Spinal cord (tissue), 10 donors: ENCODE measurements around the gene NF1. TPM values are rescaled to one million over a fixed set of nuclear protein-coding genes. Genes with fewer than 3 reads are reported as not detected.

Experiments used
- DNase-seq, 6 donors: peaks; one replicate each; pipeline versions ENCODE4 v3.0.0 to v3.0.0-alpha.2; 2013 to 2015; ENCODE audit warnings: low spot score in 6 of 6, low read depth in 4 of 6
- H3K27ac ChIP-seq: one replicate; pipeline ENCODE4 v1.5.1; 2013; ENCODE audit warnings: low read depth, low read length, control low read depth
- H3K27me3 ChIP-seq: one replicate; pipeline ENCODE4 v1.6.1; 2013; ENCODE audit warnings: low read length; ENCODE audit not compliant: control insufficient read depth, insufficient read depth
- H3K36me3 ChIP-seq: one replicate; pipeline ENCODE4 v1.6.1; 2013; ENCODE audit warnings: low read length; ENCODE audit not compliant: control insufficient read depth, insufficient read depth
- H3K4me1 ChIP-seq: one replicate; pipeline ENCODE4 v1.6.1; 2013; ENCODE audit warnings: low read length; ENCODE audit not compliant: control insufficient read depth, insufficient read depth
- H3K4me3 ChIP-seq: one replicate; pipeline ENCODE4 v1.5.1; 2013; ENCODE audit warnings: low read depth, low read length, control low read depth
- H3K9me3 ChIP-seq: one replicate; pipeline ENCODE4 v1.6.1; 2013; ENCODE audit warnings: low read length; ENCODE audit not compliant: control insufficient read depth, insufficient read depth
- WGBS: methylation state at CpG from one replicate; pipeline ENCODE4 v1.1.5; 2013; ENCODE audit warnings: missing lambda C conversion rate; ENCODE audit not compliant: insufficient coverage; 5-methylcytosine and 5-hydroxymethylcytosine counted together
- polyA plus RNA-seq, 2 donors: library from polyadenylated mRNA; unstranded; fragments of 120-200 nt; gene quantifications; one replicate each; pipeline ENCODE4 v1.2.1, GENCODE V29; 2013; ENCODE audit not compliant: insufficient read length in 2 of 2
- total RNA-seq, 2 donors: library from RNA; depleted of rRNA in 1 of 2; stranded (reverse); fragments of 120-200 nt in 1 of 2; fragments of >200 nt in 1 of 2; gene quantifications; one replicate each; pipeline versions ENCODE4 v1.2.3 to v1.2.4, GENCODE V29; 2013 to 2014
- donor health status: healthy.

NF1 gene
- total and polyA plus RNA-seq, 4 donors, result 41.1 to 140 (median 54.9) TPM

DNA sequence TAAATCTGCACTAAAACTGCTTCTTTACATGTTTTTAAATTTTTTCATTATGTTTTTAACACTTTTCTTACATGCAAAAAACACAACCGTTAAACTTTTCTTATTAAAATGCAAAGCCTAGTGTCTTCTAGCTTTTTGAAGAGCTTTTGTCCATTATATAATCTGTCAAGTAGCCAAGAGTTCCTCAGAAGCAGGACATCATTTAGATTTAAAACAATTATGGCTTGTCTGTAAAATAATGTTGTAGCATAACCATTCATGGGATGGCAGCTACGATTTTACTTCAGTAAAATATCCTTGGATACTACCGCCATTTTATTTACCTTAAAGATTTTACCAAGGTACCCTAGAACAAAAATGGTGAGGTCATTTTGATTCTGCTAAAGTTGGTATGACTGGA, 199.5 kb downstream of the NF1 start:
- Histone ChIP-seq H3K27me3 (no peaks in the 10 kb centered on the region), H3K9me3 (no peaks in the 10 kb centered on the region), H3K27ac (no peak overlapping the region), H3K36me3 (no peaks in the 10 kb centered on the region), H3K4me3 (peak overlapping the region; percentile 7), H3K4me1 (no peaks in the 10 kb centered on the region)
- DNase-seq, result no peak
- WGBS, result no CpG with 5 or more reads among the region's 3 CpGs

DNA sequence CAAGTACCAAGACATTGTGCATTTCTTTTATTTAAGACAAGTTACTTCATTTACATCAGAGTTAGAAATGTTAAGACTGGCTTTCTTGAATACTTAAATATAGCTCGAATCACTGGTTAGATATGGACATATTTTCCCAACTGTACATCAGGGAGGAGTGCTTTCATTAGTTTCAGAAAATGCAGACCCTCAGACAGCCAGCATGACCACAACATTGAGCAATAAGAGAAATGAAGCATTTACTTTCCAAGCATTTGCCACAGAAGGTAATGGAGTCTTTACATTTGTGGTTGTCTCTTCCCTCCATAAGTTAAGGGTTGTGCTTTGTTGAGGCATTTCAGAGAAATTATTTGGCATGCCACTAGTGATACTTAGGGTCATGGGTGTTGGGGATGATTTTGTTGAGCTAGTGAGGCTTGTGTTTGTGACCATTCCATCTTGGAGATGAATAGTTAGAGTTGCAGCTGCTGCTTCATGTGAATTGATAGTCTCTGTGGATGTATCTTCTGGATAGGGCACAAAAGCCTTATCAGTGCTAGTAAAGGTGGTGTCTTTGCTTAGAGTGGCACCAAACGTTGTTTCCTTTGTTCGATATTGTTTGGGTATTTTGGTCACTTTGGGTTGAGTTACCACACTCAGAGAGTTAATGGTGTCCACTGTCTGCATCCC, 200.2 kb downstream of the NF1 start:
- Histone ChIP-seq H3K27me3 (no peaks in the 10 kb centered on the region), H3K9me3 (no peaks in the 10 kb centered on the region), H3K4me1 (no peaks in the 10 kb centered on the region), H3K4me3 (peak overlapping the region; percentile 43), H3K36me3 (no peaks in the 10 kb centered on the region), H3K27ac (no peak overlapping the region)
- DNase-seq, result no peak
- 65% methylated on average over 2 of the region's 3 CpGs for WGBS

DNA sequence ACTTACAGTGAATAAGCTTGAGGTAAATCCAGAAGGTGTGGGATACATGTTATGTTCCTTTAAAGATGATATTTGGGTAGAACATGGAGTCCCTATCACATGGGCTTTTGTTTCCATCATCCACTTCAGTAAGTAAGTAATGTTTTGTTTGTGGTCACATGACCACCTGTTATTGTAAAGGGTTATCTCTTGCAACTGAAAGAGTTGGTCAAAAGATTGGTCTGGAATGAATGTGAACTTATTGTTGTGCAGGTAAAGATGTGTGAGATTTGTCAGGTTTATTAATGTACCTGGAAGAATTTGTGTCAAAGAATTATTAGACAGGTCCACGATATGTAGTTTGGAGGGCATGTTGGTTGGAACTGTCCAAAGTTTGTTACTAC, 200.7 kb downstream of the NF1 start:
- Histone ChIP-seq H3K4me3 (peak overlapping the region; percentile 43), H3K27me3 (no peaks in the 10 kb centered on the region), H3K36me3 (no peaks in the 10 kb centered on the region), H3K4me1 (no peaks in the 10 kb centered on the region), H3K9me3 (no peaks in the 10 kb centered on the region), H3K27ac (peak overlapping the region; percentile 35)
- DNase-seq, result no peak
- 86% methylated on average over 1 of the region's 1 CpG for WGBS

DNA sequence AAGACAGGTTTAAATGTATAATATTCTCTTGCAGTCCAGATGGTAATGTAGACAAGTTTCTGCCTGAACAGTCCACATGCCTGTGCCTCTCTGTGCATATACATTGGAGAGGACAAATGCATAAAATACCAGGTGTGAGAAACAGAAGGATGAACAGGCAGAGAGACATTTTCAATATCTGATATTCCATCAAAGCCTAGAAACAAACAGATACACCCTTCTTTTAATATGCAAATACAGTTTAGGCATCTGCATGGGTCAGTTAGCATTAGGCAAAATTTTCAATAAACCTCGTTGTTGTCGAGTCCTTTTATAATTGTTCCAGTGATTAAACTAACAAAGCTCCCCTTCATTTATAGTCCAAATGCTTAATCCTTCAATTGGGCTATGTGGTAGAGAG, 201.4 kb downstream of the NF1 start:
- H3K36me3 ChIP-seq, result no peaks in the 10 kb centered on the region
- peak in 2 of 6 donors; percentile 43 to 44 for DNase-seq
- H3K9me3 ChIP-seq, result no peaks in the 10 kb centered on the region
- no CpG with 5 or more reads among the region's 2 CpGs for WGBS
- peak overlapping the region; percentile 70 for H3K27ac ChIP-seq
- H3K27me3 ChIP-seq, result no peaks in the 10 kb centered on the region
- peak overlapping the region; percentile 43 for H3K4me3 ChIP-seq
- no peaks in the 10 kb centered on the region for H3K4me1 ChIP-seq

DNA sequence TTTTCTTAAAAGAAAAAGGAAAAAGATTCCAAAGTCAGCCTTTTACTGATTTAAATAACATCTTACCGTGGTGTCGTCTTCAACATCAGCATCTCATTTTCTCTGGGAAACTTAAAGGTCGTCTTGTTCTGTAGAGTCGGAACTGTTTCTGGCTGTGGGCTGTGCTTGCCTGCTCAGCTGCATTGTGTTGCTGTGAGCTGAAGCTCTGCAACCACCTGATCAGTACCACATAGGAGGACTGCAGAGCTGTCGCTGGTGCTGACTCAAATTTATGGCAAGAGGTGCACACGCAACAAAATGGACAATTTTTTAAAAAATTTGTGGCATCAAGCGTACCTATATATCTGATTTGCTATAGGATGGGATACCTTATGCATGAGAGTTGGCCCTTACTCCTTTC, 202.3 kb downstream of the NF1 start, which contains the start of gene OMG:
Gene OMG, minus strand, starts transcription at position 150 of the 400 bp plus-strand sequence. CDS start 908 bp downstream, outside the sequence.
- WGBS, result 11% methylated on average over 3 of the region's 7 CpGs
- Histone ChIP-seq H3K27ac (peak within 1 kb of the TSS; percentile 70), H3K4me3 (peak within 1 kb of the TSS; percentile 43), H3K9me3 (no peaks in the 10 kb centered on the region), H3K4me1 (no peaks in the 10 kb centered on the region), H3K36me3 (no peaks in the 10 kb centered on the region), H3K27me3 (no peaks in the 10 kb centered on the region)
- peak in 4 of 6 donors; percentile 49 to 90 (median 64) for DNase-seq

DNA sequence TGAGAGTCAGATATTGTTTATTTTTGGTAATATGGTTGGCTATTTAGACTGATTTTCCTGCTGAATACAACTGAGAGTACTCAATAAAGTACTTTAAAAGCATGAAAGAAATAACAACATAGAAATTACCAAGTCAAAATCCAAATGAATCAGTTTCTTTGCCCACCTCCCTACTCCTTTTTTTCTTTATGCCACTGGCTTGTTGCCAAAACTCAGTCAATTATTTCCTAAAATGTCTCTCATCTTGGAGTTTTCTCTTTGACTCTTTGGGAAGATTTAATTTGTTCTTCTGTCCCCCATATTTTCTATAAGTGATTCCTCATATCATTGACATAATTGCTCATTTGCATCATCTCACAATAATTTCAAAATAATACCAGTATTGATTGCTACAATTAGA, 204.8 kb downstream of the NF1 start:
- Histone ChIP-seq H3K4me1 (no peaks in the 10 kb centered on the region), H3K4me3 (no peak overlapping the region), H3K9me3 (no peaks in the 10 kb centered on the region), H3K36me3 (no peaks in the 10 kb centered on the region), H3K27me3 (no peaks in the 10 kb centered on the region), H3K27ac (no peak overlapping the region)
- DNase-seq, result no peak

DNA sequence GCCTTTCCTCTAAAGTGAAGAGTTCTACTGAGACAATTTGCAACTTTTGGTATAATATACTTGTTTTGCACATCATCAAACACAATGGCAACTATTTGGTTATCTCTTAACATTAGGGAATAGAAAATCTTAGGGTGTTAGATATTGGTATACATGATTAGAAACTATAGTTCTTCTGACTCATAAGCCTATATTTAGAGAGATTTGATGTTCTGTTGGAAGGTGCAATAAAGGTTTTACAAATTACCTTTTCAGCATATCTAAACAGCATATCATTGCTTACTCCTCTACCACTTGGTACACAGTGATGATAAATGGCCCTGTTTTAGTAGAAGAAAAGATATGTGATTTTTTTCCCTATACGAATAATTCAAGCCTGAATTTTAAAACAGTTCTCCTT, 212.9 kb downstream of the NF1 start:
- Histone ChIP-seq H3K27me3 (no peaks in the 10 kb centered on the region), H3K27ac (no peak overlapping the region), H3K4me3 (no peak overlapping the region), H3K4me1 (no peaks in the 10 kb centered on the region), H3K36me3 (no peaks in the 10 kb centered on the region), H3K9me3 (no peaks in the 10 kb centered on the region)
- WGBS, result no CpG with 5 or more reads among the region's 1 CpG
- no peak for DNase-seq

DNA sequence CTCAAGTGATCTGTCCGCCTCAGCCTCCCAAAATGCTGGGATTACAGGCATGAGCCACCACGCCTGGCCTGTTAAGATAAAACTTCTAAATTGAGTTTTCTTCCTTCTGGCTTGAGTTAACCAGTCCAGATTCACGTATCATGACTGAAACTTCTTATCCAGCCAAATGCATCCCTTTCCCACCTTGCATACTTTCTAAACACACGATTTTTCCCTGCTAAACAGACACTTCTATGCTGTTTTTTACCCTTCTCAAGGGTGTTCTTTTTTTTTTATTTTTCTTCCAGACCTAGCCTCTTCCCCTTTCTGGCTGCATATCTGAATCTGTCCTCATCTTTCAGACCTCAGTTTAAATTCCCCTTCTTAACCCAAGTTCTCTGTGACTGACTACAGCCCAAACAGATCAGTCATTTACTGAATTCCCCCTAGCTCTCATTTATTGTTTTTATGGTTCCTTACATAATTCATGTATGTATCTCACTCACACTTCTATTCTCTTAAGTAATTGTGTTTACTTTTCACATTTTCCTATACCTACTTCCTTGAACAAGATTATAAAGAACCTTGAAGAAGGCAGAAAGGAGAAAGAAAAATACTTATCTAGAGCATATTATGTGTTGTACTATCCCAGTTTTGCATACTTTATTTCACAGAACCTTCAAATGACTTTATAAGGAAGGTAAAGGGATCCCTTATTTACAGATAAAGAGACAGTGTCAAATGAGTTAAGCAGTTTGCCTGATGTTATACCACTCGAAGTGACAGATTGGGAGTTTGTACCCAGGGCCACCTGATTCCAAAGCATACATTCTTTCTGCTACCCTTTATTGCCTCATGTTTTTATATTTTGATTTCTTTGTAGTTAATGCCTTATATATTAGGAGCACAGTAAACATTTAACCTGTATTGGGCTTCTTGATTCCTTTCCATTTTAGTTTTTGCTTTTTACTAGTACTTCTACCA, 213.9 kb downstream of the NF1 start:
- no peak for DNase-seq
- WGBS, result 92% methylated on average over 4 of the region's 5 CpGs
- H3K27ac ChIP-seq, result no peak overlapping the region
- no peaks in the 10 kb centered on the region for H3K4me1 ChIP-seq
- no peaks in the 10 kb centered on the region for H3K36me3 ChIP-seq
- no peak overlapping the region for H3K4me3 ChIP-seq
- H3K9me3 ChIP-seq, result no peaks in the 10 kb centered on the region
- H3K27me3 ChIP-seq, result no peaks in the 10 kb centered on the region

DNA sequence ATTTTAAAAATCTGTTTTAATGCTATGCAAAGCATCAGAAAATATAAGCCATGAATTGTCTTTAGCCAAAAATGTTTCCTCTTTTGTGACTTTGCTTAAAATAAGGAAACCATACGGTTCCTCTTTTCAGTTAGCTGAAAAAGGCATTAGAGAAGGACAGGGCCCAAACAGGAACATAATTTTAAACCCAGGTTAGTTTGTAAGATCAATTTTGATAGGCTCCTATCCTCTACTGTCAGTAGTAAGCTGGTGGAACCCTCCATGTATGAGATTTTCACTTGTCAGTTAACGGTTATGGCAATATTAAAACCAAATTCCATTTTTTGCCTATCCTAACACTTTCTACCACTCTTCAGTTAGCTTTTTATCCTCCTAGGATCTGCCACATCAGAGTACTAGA, 214.8 kb downstream of the NF1 start:
- H3K27me3 ChIP-seq, result no peaks in the 10 kb centered on the region
- H3K9me3 ChIP-seq, result no peaks in the 10 kb centered on the region
- no peaks in the 10 kb centered on the region for H3K36me3 ChIP-seq
- H3K4me1 ChIP-seq, result no peaks in the 10 kb centered on the region
- H3K4me3 ChIP-seq, result no peak overlapping the region
- WGBS, result no CpG with 5 or more reads among the region's 2 CpGs
- DNase-seq, result no peak
- H3K27ac ChIP-seq, result no peak overlapping the region
